Astrocyte of the spinal cord (primary cell): ENCODE measurements around the gene GPHN.

Experiments
- DNase-seq: peaks from one replicate; pipeline ENCODE4 v3.0.0; 2011; ENCODE audit warnings: low read depth, low spot score
- H3K4me3 ChIP-seq: 2 replicates; pipeline ENCODE4 v1.5.1; 2011; ENCODE audit warnings: low read depth, mild to moderate bottlenecking, low read length, moderate library complexity
- in situ Hi-C: cut with HindIII; loops from 2 replicates; pipeline ENCODE4 v1.10.0; 2017; ENCODE audit warnings: low sequenced_read_pairs
- TF ChIP-seq, protein P1 (sequence below): IDR thresholded peaks from 2 replicates; pipeline ENCODE4 v1.5.1; 2012; ENCODE audit warnings: low read depth, mild to moderate bottlenecking, low read length, inconsistent platforms

GPHN gene

GRCh38 chr14:67186789-67187584, 679.0 kb downstream of the GPHN start:
- peak; percentile 84 for DNase-seq
- TF ChIP-seq, protein P1, sequence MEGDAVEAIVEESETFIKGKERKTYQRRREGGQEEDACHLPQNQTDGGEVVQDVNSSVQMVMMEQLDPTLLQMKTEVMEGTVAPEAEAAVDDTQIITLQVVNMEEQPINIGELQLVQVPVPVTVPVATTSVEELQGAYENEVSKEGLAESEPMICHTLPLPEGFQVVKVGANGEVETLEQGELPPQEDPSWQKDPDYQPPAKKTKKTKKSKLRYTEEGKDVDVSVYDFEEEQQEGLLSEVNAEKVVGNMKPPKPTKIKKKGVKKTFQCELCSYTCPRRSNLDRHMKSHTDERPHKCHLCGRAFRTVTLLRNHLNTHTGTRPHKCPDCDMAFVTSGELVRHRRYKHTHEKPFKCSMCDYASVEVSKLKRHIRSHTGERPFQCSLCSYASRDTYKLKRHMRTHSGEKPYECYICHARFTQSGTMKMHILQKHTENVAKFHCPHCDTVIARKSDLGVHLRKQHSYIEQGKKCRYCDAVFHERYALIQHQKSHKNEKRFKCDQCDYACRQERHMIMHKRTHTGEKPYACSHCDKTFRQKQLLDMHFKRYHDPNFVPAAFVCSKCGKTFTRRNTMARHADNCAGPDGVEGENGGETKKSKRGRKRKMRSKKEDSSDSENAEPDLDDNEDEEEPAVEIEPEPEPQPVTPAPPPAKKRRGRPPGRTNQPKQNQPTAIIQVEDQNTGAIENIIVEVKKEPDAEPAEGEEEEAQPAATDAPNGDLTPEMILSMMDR: no peak
- in situ Hi-C loops: no loop called here
- H3K4me3 ChIP-seq: no peak overlapping the region

- H3K4me3 ChIP-seq: no peak overlapping the region
- in situ Hi-C loops: no loop called here
- peak; percentile 86 for DNase-seq
- TF ChIP-seq, protein P1: no peak
Measured at GRCh38 chr14:67187826-67188225, 679.9 kb downstream of the GPHN start.

DNA sequence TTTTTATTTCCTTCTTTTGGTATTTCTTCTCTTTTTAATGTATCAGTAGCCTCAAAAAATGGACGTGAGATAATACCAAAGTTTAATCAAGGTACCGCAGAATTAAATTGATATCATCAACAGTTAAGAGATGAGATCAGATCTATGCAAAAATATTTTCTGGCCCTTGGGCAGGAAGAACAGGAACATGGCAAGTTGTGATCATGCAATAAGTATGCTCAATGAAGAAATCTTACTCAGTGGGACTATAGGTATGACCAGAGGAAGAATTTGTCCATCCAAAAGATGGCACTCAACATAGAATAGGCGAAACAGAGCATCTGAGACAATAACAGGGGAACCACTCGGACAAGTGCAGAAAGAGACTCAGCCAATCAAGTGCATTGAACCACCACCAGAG, 680.4 kb downstream of the GPHN start:
- in situ Hi-C loops: no loop called here
- TF ChIP-seq, protein P1: no peak
- DNase-seq: no peak
- no peak overlapping the region for H3K4me3 ChIP-seq

DNA sequence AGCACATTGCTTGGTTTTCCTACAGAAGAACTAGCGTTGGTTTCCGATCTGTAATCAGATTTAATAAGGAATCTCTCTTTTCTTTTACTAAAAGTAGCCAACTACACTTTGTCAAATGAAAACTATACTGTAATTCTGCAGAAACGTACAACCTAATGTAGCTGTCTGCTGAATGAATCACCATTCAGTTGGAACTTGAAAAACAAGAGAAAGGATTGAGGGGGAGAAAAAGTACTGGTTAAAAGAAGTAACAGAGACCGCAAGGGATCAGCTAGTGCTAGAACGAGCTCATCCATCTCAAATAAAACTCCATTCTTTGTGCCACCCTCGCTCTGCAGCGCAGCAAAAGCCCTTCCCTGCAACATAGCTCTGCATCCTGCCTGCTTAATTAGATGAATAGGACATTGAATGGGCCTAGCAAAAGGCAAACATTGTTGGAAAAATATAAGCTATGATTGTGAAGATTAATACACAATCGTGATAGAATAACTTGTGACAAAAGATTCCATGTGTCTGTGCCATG, 683.9 kb downstream of the GPHN start:
- TF ChIP-seq, protein P1: no peak
- peak; percentile 43 for DNase-seq
- in situ Hi-C loops: no loop called here
- H3K4me3 ChIP-seq: no peak overlapping the region

DNA sequence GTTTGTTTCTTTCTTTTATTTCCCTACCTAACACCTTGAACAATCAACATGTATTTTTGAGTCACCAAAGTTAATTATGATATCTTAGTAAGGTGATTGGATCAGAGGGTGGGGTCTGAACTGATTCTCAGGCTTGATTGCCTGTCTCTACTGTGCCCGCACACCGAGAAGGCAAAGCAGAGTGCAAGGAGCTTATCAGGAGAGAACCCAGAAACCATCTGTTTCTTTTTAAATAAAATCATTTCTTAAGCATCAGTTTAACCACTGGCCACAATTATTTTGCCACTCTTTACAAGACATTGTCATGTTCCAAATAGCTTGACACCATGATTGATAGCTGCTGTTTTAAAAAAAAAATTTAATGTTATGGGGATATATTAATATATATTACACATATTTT, 684.4 kb downstream of the GPHN start:
- TF ChIP-seq, protein P1: no peak
- H3K4me3 ChIP-seq: no peak overlapping the region
- in situ Hi-C loops: no loop called here
- DNase-seq: no peak

GRCh38 chr14:67195279-67195678, 687.3 kb downstream of the GPHN start:
- no peak for DNase-seq
- TF ChIP-seq, protein P1: no peak
- no peak overlapping the region for H3K4me3 ChIP-seq
- in situ Hi-C loops: no loop called here
